Thyroid gland (tissue), 4 donors: ENCODE measurements around the gene PTBP1. TPM values are rescaled to one million over a fixed set of nuclear protein-coding genes. Genes with fewer than 3 reads are reported as not detected.

Experiments
- DNase-seq, 2 donors: peaks; one replicate each; pipeline ENCODE4 v3.0.0-alpha.2; 2019
- H3K27ac ChIP-seq, 3 donors: fragments of 200-600 bp; sonication (generic); 1 replicate in 2 of 3; 2 replicates in 1 of 3; pipeline ENCODE4 v1.5.1; 2016 to 2019; ENCODE audit warnings: mild to moderate bottlenecking in 1 of 3, moderate library complexity in 1 of 3
- H3K27me3 ChIP-seq: fragments of 200-600 bp; sonication (generic); one replicate; pipeline ENCODE4 v1.5.1; 2019
- H3K36me3 ChIP-seq, 2 donors: fragments of 200-600 bp; sonication (generic); one replicate each; pipeline ENCODE4 v1.5.1; 2016 to 2019
- H3K4me1 ChIP-seq, 2 donors: fragments of 200-600 bp; sonication (generic); one replicate each; pipeline ENCODE4 v1.5.1; 2017 to 2019
- H3K4me3 ChIP-seq, 3 donors: fragments of 200-600 bp; sonication (generic); replicated peaks in 1 of 3; 1 replicate in 2 of 3; 2 replicates in 1 of 3; pipeline ENCODE4 v1.5.1; 2016; ENCODE audit warnings: mild to moderate bottlenecking in 1 of 3
- H3K9me3 ChIP-seq: fragments of 200-600 bp; sonication (generic); one replicate; pipeline ENCODE4 v1.5.1; 2017
- POLR2A ChIP-seq, 2 donors: fragments of 450-650 bp; IDR thresholded peaks; one replicate each; pipeline ENCODE4 v1.6.1; 2017; ENCODE audit warnings: antibody characterized with exemption in 2 of 2, mild to moderate bottlenecking in 2 of 2, moderate library complexity in 1 of 2
- WGBS, 2 donors: methylation state at CpG; one replicate each; pipeline ENCODE4 v1.1.5; 2017; 5-methylcytosine and 5-hydroxymethylcytosine counted together
- intact Hi-C: fragments of 100-400 bp; cut with DNase I; formaldehyde crosslinking; loops from one replicate; pipeline ENCODE4 v1.15.1; 2023
- total RNA-seq, 4 donors: library from RNA; depleted of rRNA; stranded (reverse); fragments of >200 nt; gene quantifications; one replicate each; pipeline ENCODE4 v1.2.3, GENCODE V29; 2016
- TF ChIP-seq, protein P1 (sequence below), 6 experiments: fragments of 200-600 bp in 3 of 6; fragments of 450-650 bp in 3 of 6; sonication (generic) in 3 of 6; IDR thresholded peaks; one replicate each; pipeline ENCODE4 v1.5.1; 2016 to 2019; ENCODE audit warnings: antibody characterized with exemption in 6 of 6, mild to moderate bottlenecking in 2 of 6, inconsistent platforms in 1 of 6, moderate library complexity in 1 of 6

Gene PTBP1
- total RNA-seq, 4 donors from 2014 or later = 161 to 277 (median 199) TPM

DNA sequence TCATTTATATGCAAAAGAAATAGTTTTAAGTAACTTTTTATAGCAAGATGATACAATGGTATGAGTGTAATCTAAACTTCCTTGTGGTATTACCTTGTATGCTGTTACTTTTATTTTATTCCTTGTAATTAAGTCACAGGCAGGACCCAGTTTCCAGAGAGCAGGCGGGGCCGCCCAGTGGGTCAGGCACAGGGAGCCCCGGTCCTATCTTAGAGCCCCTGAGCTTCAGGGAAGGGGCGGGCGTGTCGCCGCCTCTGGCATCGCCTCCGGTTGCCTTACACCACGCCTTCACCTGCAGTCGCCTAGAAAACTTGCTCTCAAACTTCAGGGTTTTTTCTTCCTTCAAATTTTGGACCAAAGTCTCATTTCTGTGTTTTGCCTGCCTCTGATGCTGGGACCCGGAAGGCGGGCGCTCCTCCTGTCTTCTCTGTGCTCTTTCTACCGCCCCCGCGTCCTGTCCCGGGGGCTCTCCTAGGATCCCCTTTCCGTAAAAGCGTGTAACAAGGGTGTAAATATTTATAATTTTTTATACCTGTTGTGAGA, 14.3 kb downstream of the PTBP1 start:
- intact Hi-C loops = no loop called here

DNA sequence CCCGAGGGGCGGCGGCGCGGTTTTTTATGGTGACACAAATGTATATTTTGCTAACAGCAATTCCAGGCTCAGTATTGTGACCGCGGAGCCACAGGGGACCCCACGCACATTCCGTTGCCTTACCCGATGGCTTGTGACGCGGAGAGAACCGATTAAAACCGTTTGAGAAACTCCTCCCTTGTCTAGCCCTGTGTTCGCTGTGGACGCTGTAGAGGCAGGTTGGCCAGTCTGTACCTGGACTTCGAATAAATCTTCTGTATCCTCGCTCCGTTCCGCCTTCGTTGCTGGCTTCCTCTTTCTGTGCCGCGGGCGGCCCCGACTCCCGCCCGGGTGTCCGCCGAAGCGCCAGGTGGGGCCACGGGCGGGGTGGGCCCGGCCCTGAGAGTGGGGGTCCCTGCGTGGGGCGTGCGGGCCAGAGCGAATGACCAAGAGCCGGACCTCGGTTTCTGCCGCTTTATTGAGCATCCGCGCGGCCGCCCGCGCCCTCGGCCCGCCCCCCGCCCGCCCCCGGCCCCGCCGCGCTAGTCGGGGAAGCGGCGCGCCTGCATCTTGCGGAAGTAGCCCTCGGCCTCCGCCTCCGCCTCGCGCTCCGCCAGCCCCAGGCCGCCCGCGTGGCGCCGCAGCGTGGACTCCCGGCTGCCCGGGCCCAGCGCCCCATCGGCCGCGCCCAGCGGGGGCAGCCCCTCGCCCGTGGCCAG, 14.9 kb downstream of the PTBP1 start:
- WGBS, 2 donors = 92 to 94% methylated on average over 47 to 64 of the region's 80 CpGs
- no peaks in the 10 kb centered on the region for H3K4me1 ChIP-seq
- no peaks in the 10 kb centered on the region for H3K27me3 ChIP-seq
- intact Hi-C loops = no loop called here
- peaks cover 55 to 57% of the 10 kb centered on the region in 2 donors for H3K36me3 ChIP-seq
- H3K4me3 ChIP-seq = no peak overlapping the region
- no peaks in the 10 kb centered on the region for H3K9me3 ChIP-seq
- no peak overlapping the region for H3K27ac ChIP-seq
- no peak for DNase-seq
- no peak for TF ChIP-seq POLR2A (IDR thresholded peaks at IDR 0.05)
- TF ChIP-seq, protein P1, sequence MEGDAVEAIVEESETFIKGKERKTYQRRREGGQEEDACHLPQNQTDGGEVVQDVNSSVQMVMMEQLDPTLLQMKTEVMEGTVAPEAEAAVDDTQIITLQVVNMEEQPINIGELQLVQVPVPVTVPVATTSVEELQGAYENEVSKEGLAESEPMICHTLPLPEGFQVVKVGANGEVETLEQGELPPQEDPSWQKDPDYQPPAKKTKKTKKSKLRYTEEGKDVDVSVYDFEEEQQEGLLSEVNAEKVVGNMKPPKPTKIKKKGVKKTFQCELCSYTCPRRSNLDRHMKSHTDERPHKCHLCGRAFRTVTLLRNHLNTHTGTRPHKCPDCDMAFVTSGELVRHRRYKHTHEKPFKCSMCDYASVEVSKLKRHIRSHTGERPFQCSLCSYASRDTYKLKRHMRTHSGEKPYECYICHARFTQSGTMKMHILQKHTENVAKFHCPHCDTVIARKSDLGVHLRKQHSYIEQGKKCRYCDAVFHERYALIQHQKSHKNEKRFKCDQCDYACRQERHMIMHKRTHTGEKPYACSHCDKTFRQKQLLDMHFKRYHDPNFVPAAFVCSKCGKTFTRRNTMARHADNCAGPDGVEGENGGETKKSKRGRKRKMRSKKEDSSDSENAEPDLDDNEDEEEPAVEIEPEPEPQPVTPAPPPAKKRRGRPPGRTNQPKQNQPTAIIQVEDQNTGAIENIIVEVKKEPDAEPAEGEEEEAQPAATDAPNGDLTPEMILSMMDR (IDR thresholded peaks at IDR 0.05) = no peak

More for the DNA sequence above, 14.3 kb downstream of the PTBP1 start:
- no peak overlapping the region for H3K27ac ChIP-seq
- no peaks in the 10 kb centered on the region for H3K4me1 ChIP-seq
- no peaks in the 10 kb centered on the region for H3K27me3 ChIP-seq
- peaks cover 61 to 63% of the 10 kb centered on the region in 2 donors for H3K36me3 ChIP-seq
- H3K4me3 ChIP-seq = no peak overlapping the region
- H3K9me3 ChIP-seq = no peaks in the 10 kb centered on the region
- 96 to 97% methylated on average over 20 of the region's 20 CpGs for WGBS, 2 donors
- no peak for TF ChIP-seq POLR2A (IDR thresholded peaks at IDR 0.05)
- TF ChIP-seq, protein P1 (IDR thresholded peaks at IDR 0.05) = no peak
- no peak for DNase-seq

DNA sequence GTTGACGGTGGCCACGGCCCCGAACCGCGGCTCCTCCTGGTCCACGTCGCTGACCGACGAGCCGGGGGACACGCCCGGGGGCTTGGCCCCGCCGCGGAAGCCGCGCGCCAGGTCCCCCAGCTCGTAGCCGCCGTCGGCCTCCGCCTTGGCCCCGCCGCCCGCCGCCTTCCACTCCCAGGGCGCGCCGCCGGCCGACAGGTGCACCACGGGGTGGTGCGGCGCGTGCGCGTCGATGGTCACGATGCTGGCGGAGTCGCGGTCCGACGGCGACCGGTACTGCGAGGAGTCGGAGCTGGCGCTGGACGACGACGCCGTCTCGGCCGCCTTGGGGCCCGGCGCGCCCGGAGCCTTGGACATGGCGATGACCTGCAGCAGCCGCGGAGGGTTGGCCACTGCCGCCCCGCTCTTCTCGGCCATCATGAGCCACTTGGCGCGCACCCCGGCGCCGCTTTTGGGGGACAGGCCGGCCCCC, 15.5 kb downstream of the PTBP1 start:
- H3K27ac ChIP-seq = no peak overlapping the region
- intact Hi-C loops = no loop called here
- H3K9me3 ChIP-seq = no peaks in the 10 kb centered on the region
- DNase-seq = no peak
- H3K4me1 ChIP-seq = no peaks in the 10 kb centered on the region
- WGBS, 2 donors = 91 to 92% methylated on average over 68 to 69 of the region's 72 CpGs
- H3K27me3 ChIP-seq = no peaks in the 10 kb centered on the region
- no peak overlapping the region for H3K4me3 ChIP-seq
- peaks cover 49 to 51% of the 10 kb centered on the region in 2 donors for H3K36me3 ChIP-seq
- TF ChIP-seq POLR2A (IDR thresholded peaks at IDR 0.05) = no peak
- TF ChIP-seq, protein P1 (IDR thresholded peaks at IDR 0.05) = no peak

DNA sequence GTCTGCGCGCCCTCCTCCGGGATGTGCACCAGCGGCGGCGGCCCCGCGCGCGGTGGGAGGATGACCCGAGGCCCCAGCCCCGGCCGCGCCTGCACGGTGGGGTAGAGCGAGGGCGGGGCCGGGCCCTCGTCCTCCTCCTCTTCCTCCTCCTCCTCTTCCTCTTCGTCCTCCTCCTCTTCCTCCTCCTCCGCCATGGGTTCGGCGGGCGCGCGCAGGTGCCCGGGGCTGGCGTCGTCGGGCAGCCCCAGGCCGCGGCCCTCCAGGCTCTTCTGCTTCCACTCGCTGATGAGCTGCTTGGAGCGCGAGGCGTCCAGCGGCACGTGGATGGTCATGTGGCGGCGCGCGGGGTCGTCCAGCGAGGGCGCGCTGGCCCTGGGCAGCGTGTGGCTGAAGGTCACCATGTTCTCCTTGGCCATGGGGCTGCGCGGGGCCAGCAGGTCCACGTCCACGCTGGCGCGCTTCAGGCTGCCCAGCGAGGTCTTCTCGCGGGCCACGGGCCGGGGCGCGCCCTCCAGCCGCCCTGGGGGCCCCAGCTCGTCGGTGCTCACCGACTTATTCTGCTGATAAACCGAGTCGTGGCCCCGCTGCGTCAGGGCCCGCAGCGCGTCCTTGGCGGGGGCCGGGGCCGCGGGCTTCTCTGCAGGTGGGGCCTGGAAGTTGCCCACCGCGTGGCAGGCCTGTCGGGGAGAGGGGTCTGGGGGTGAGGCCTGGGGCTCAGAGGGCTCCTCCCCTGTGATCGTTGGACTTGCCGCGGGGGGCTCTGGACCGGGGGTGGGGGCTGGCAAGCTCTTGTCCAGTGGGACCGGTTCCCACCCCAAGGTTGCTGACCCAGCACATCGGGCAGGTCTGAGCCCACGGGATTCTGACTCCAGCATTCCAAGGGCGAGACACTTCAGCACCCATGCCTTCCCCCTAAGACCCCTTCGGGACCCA, 16.2 kb downstream of the PTBP1 start:
- Histone ChIP-seq H3K27me3 (no peaks in the 10 kb centered on the region), H3K9me3 (no peaks in the 10 kb centered on the region), H3K4me1 (no peaks in the 10 kb centered on the region), H3K27ac (no peak overlapping the region), H3K4me3 (no peak overlapping the region), H3K36me3 (peaks cover 42 to 44% of the 10 kb centered on the region in 2 donors)
- intact Hi-C loops = no loop called here
- 97% methylated on average over 70 to 75 of the region's 87 CpGs for WGBS, 2 donors
- TF ChIP-seq, protein P1 (IDR thresholded peaks at IDR 0.05) = no peak
- TF ChIP-seq POLR2A (IDR thresholded peaks at IDR 0.05) = no peak
- no peak for DNase-seq
